Skeletal muscle cell (primary cell): Measurements from ENCODE around the gene AFF4.
"Not testable (repeated sequence)": the region's sequence is repeated elsewhere in the genome, so short reads cannot be mapped to it uniquely, and the experiment has no call there.

ENCODE experiments used
- DNase-seq: peaks from one replicate; pipeline ENCODE4 v3.0.0-alpha.2; 2010; ENCODE audit warnings: low read depth
- H3K4me3 ChIP-seq: 2 replicates; pipeline ENCODE4 v1.5.1; 2011; ENCODE audit warnings: low read depth, mild to moderate bottlenecking, control low read depth, low read length, moderate library complexity

AFF4 gene, protein sequence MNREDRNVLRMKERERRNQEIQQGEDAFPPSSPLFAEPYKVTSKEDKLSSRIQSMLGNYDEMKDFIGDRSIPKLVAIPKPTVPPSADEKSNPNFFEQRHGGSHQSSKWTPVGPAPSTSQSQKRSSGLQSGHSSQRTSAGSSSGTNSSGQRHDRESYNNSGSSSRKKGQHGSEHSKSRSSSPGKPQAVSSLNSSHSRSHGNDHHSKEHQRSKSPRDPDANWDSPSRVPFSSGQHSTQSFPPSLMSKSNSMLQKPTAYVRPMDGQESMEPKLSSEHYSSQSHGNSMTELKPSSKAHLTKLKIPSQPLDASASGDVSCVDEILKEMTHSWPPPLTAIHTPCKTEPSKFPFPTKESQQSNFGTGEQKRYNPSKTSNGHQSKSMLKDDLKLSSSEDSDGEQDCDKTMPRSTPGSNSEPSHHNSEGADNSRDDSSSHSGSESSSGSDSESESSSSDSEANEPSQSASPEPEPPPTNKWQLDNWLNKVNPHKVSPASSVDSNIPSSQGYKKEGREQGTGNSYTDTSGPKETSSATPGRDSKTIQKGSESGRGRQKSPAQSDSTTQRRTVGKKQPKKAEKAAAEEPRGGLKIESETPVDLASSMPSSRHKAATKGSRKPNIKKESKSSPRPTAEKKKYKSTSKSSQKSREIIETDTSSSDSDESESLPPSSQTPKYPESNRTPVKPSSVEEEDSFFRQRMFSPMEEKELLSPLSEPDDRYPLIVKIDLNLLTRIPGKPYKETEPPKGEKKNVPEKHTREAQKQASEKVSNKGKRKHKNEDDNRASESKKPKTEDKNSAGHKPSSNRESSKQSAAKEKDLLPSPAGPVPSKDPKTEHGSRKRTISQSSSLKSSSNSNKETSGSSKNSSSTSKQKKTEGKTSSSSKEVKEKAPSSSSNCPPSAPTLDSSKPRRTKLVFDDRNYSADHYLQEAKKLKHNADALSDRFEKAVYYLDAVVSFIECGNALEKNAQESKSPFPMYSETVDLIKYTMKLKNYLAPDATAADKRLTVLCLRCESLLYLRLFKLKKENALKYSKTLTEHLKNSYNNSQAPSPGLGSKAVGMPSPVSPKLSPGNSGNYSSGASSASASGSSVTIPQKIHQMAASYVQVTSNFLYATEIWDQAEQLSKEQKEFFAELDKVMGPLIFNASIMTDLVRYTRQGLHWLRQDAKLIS

DNA sequence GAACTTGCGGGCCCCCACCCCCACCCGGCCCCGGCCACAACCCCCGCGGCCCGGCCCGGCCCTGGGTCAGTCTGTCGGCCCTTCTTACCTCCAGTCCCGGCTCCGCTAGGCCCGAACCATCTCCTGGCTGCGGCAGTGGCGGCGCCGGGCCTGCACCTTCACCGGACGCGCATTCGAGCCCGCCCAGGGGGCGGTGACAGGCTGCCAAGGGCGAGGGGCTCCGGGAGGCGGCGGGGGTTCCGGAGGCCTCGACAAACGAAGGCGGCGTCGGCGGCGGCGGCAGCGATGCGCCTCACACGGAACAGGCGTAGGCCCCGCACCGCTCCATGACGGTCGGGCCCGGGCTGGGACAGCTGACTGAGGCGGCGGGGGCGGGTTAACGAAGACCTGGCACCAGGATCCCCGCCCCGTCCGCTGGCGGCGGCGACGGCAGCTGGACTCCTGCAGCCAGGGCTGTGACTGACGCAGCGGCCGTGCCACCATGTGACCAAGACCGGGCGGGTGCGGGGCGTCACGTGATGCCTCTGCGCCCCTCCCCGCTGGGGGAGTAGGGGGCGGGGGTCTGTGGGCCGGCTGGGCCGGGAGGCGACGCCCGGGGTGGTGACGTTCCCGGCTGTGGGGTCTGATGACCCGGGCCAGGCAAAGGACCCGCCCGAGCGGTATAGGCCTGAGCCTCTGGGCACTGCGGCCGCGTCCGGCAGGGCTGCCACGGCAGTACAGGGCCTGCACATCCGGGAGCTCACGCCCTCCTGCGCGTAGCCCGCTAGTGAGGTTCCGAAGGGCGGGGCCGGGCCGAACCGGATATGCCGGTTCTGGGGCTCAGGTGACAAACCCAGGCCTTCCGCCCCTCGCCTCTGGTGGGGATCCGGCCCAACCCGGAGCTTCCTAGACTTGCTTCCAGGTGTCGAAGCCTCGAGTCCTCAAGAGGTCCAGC, at the start of gene AFF4:
Gene AFF4, minus strand, starts transcription at position 464 of the 934 bp plus-strand sequence. CDS start 26,445 bp downstream, outside the sequence.
- DNase-seq = peak; percentile 92
- H3K4me3 ChIP-seq = peak within 1 kb of the TSS; percentile 87

DNA sequence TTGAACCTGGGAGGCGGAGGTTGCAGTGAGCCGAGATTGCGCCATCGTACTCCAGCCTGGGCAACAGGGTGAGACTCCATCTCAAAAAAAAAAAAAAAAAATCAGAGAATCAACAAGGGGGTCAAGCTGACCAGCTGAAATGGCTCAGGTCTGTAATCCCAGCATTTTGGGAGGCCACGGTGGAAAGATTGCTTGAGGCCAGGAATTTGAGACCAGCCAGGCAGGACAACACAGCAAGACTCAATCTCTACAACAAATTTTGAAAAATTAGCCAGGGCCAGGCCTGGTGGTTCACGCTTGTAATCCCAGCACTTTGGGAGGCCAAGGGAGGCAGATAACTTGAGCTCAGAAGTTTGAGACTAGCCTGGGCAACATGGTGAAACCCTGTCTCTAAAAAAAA, 45.0 kb upstream of the AFF4 start:
- not testable (repeated sequence) for H3K4me3 ChIP-seq, DNase-seq

DNA sequence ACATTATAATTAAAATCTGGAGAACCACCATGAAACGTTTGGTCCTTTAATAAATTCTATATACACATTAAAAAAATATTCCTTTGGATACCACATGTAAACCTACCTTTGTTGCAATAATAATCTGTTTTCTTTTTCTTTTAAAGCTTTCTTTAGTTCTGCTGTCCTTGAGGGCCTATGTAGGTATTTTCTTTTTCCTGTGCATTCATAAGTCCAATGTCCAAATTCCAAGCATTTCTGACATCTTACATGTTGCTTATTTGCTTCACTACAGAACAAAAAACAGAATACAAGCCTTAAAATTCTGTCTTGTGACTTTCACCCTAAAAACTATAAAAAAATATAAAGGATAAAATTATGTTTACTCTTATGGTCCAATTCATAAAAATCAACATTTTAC, 43.2 kb upstream of the AFF4 start:
- DNase-seq = no peak
- H3K4me3 ChIP-seq = no peak overlapping the region

DNA sequence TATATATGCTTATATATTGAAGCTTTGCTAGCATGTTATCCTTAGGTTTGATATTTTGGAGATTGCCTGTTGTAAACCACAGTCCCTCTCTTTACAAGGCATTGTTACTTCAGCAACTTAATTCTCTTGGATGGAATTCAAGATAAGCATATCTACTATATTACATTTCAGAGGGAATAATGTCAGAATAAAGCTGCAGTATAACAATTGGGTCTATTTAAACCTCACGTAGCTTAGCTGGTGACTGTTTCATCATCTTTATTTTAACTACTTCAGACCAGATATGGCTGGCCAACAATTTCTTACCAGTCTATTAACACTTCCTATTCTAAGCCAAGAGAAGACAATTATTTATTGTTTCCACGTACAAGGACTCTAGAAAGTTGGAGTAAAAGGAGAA, 35.8 kb upstream of the AFF4 start:
- no peak overlapping the region for H3K4me3 ChIP-seq
- DNase-seq = no peak

DNA sequence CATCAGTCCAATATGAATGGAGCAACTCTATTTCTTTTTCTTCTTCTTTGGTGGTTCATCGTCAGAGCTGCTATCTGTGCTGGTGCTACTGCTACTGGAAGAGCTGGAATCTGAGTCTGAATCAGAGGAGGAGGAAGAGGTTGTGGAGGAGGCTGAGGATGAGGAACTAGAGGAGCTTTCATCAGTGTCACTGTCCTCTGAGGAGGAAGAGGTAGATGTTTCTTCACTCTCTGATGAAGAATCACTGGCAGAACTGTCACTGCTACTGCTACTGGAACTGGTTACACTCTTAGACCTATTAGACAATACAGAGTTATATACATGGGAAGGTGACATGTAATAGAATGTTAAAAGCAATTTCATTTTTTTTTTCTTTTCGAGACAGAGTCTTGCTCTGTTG, 35.1 kb upstream of the AFF4 start:
- no peak overlapping the region for H3K4me3 ChIP-seq
- DNase-seq = no peak

DNA sequence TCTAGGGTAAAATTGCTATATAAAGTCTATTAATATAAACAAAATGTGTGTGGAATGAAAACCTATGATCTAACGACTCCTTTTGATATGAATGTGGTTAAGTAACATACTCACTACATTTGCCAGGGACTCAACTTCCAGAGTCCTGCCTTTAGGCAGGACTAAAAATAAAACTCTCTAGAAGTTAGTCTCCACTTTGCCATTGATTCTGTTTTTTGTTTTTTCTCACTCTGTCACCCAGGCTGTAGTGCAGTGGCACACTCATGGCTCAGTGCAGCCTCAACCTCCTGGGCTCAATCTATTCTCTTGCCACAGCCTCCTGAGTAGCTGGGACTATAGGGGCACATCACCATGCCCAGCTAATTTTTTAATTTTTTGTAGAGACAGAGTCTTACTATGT, 32.9 kb upstream of the AFF4 start:
- no peak overlapping the region for H3K4me3 ChIP-seq
- DNase-seq = no peak

DNA sequence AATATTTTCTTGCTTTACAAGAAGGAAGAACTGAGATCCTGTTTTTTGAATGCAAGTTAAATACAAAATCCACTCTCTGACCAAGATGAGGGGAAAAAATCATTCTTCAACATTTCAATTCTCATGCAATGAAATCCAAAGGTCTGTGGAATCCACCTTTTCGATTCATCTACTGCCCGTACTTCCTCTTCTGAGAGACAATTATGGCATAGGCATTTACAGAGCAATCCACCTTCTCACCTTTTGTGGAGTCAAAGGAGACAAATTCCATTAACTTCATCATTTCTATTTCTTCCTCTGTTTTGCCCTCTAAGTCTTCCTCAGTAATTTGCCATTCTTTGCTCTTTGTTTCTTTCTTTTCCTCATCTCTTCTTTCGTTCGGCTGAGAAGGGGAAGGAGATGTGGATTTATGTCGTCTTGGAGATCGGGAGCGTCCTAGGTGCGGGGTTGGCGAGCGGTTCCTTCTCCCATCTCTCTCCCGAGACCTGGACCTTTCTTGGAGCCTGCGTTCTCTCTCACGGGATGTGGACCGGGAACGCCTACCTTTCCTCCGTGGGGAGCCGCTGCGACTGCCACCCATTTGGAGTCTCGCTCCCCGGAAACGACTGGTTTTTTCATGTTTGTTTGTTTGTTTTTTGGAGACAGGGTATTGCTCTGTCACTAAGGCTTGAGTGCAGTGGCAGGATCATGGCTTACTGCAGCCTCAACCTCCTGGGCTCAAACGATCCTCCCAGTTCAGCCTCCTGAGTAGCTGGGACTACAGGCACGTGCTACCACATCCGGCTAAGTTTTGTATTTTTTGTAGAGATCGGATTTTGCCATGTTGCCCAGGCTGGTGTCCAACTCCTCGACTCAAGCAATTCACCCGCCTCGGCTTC, 24.3 kb upstream of the AFF4 start:
- no peak overlapping the region for H3K4me3 ChIP-seq
- DNase-seq = no peak

DNA sequence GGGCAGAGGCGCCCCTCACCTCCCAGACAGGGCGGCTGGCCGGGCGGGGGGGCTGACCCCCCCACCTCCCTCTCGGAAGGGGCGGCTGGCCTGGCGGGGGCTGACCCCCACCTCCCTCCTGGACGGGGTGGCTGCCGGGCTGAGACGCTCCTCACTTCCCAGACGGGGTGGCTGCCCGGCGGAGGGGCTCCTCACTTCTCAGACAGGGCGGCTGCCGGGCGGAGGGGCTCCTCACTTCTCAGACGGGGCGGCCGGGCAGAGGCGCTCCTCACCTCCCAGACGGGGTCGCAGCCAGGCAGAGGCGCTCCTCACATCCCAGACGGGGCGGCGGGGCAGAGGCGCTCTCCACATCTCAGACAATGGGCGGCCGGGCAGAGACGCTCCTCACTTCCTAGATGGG, 19.5 kb upstream of the AFF4 start:
- H3K4me3 ChIP-seq, DNase-seq: not testable (repeated sequence)

DNA sequence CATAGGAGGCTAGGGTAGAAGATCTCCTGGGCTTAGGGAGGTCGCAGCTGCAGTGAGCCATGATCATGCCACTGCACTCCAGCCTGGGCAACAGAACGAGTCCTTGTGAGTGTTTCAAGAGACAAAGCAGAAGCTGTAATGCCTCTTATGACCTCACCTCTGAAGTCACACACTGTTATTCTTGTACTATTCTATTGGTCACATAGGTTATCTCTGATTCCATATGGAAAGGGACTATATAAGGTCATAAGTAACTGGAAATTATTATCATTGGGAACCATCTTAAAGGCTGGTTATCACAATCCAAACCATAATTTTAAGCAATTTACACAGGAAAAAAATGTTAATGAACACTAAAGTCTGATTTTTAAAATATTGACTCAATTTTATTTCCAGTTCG, 17.9 kb upstream of the AFF4 start:
- DNase-seq = no peak

DNA sequence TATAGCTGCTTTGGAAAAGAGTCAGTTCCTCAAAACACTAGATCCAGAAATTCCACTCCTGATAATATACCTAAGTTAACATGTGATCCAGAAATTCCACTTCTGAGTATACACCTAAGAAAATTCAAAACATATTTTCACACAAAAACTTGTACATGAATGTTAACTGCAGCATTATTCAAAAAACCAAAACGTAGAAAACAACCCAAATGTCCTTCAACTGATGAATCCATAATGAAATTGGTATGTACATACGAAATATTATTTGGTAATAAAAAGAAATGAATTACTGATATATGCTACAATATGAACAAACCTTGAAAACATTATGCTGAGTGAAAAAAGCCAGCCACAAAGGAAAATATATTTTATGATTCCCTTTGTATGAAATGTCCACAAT, 16.5 kb upstream of the AFF4 start:
- no peak overlapping the region for H3K4me3 ChIP-seq
- no peak for DNase-seq

More for the DNA sequence above, 17.9 kb upstream of the AFF4 start:
- H3K4me3 ChIP-seq = no peak overlapping the region

DNA sequence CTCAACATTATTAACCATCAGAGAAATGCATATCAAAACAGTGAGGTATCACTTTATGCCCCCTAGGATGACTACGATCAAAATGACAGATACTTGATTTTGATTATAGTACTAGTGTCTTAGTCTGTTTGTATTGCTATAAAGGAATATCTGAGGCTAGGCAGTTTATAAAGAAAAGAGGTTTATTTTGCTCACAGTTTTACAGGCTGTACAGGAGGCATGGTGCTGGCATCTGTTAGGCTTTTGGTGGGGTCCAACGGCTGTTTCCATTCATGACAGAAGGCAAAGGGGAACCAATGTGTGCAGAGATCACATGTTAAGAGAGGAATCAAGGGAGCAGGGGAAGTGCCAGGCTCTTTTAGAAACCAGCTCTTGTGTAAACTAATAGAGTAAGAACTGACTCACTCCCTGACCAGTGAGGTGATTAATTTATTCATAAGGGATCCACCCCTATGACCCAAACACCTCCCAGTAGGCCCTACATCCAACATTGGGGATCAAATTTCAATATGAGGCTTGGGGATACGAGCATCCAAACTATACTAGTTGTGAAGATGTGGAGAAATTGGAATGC, 16.0 kb upstream of the AFF4 start:
- DNase-seq = peak; percentile 7

DNA sequence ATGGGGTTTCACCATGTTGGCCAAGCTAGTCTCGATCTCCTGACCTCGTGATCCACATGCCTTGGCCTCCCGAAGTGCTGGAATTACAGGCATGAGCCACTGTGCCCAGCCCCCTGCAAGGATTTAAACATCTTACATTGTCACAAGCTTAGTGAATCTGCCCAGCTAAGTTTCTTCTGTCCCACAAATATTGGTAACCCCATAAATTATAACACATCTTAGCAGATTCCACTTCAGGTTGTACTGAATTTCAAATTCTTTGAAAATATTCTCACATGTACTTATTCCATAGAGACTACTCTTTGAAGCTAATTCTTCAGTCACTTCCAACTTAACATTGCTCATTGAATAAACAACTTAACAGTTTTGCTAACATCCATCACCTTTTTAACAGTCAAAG, 13.4 kb upstream of the AFF4 start:
- no peak for DNase-seq
- H3K4me3 ChIP-seq = no peak overlapping the region

More for the DNA sequence above, 16.0 kb upstream of the AFF4 start:
- no peak overlapping the region for H3K4me3 ChIP-seq

DNA sequence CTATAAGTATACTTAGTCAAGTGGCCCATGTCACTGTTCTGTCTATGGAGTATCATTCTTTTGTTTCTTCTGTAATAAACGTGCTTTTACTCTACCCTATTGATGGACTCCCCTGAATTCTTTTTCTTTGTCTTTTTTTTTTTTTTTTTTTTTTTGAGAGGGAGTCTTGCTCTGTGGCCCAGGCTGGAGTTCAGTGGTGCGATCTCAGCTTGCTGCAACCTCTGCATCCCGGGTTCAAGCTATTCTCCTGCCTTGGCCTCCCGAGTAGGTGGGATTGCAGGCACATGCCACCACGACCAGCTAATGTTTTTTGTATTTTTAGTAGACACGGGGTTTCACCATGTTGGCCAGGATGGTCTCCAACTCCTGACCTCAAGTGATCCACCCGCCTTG, 9.0 kb upstream of the AFF4 start:
- not testable (repeated sequence) for H3K4me3 ChIP-seq, DNase-seq

DNA sequence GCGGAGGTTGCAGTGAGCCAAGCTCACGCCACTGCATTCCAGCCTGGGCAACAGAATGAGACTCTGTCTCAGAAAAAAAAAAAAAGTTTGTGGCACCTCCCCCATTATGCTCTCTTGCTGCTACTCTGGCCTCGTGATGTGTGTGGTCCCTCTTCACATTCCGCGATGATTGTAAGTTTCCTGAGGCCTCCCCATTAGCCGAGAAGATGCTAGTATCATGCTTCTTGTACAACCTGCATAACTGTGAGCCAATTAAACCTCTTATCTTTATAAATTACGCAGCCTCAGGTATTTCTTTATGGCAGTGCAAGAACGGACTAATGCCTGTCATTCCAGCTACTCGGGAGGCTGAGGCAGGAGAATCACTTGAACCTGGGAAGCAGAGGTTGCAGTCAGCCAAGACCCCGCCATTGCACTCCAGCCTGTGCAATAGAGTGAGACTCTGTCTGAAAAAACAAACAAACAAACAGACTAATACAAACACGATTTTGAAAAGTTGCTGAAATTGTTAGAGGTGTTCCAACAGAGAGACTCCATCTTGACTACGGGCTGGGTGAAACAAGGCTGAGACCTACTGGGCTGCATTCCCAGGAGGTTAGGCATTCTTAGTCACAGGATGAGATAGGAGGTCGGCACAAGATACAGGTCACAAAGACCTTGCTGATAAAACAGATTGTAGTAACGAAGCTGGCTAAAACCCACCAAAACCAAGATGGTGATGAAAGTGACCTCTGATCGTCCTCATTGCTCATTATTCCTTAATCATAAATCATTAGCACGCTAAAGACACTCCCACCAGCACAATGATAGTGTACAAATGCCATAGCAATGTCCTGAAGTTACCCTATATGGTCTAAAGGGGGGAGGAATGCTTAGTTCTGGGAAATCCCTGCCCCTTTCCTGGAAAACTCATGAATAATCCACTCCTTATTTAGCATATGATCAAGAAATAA, 8.3 kb upstream of the AFF4 start:
- no peak overlapping the region for H3K4me3 ChIP-seq
- DNase-seq = no peak

DNA sequence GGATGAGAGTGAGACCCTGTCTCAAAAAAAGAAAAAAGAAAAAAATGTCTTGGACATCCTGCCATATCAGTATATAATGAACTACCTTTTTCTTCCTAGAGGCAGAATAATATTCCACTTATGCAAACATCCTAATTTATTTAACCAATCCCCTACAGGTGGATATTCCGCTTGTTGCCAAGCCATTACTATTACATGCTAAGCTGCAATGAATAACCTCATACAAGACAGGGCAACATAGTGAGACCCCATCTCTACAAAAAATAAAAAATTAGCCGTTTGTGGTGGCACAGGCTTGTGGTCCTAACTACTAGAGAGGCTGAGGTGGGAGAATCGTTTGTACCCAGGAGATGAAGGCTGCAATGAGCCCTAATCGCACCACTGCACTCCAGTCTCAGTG, 1.7 kb upstream of the AFF4 start:
- no peak overlapping the region for H3K4me3 ChIP-seq
- DNase-seq = no peak

DNA sequence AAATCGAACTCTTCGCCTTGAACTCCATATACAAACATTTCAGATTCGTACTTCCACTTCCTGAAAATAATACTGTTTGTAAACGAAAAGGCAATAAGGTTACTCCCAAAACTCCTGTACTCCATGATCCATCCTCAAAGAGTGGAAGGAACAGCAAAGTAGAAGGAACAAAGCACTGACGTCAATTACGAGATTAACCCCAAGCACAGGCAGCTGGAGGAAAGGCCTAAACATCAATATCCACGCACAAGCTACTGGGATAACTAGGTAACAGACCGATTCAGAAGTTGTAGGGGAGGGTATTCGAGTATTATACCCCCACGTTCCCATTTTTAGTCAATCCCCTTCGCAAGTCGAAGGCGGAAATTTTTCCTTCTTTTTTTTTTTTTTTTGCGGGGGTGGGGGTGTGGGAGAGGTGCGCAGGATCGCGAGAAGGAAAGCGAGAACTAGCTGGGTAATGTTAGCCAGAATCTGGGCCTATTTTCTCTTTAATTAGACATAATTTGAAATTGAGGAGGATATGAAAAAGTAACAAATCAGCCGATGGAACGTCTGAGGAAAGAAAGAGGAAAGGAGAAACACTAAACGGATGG, 909 bp downstream of the AFF4 start:
- H3K4me3 ChIP-seq = peak overlapping the region; percentile 87
- peak; percentile 43 for DNase-seq
